ENCODE results near the gene AQP12A. TPM values are rescaled to one million over a fixed set of nuclear protein-coding genes. Genes with fewer than 3 reads are reported as not detected.

The AQP12A gene
- total and polyA plus RNA-seq, 10 of the 15 experiments (the other 5 are each of a cell fraction or from before 2014, with no cell fraction given), result not detected

- H3K27ac ChIP-seq (ENCODE audit: control insufficient read depth, insufficient read depth), result no peak overlapping the region
- TF ChIP-seq YBX1 (IDR thresholded peaks at IDR 0.05) (no peak), NBN (IDR thresholded peaks at IDR 0.05) (no peak), NR2C1 (IDR thresholded peaks at IDR 0.05) (no peak), ZBED1 (IDR thresholded peaks at IDR 0.05; ENCODE audit: borderline replicate concordance) (no peak), BACH1 (IDR thresholded peaks at IDR 0.05; ENCODE audit: borderline replicate concordance) (no peak), ZBTB33 (IDR thresholded peaks at IDR 0.05) (no peak), SP1 (IDR thresholded peaks at IDR 0.05; ENCODE audit: low read depth, low read length) (no peak), ZNF207 (IDR thresholded peaks at IDR 0.05; ENCODE audit: borderline replicate concordance) (no peak)
- DNase-seq (ENCODE audit: low read depth, low spot score), result no peak
- no TSS peak for BruUV-seq (replicated peaks)
- ChIA-PET RAD21 (ENCODE audit: unreplicated experiment) (no interaction called here), CTCF (no interaction called here), POLR2A (no interaction called here), SMC1A (ENCODE audit: uncharacterized antibody, unreplicated experiment) (no interaction called here)
- no peak for FAIRE-seq
- intact Hi-C loops (cut with micrococcal nuclease; ENCODE audit: unreplicated experiment) (no loop called here), in situ Hi-C loops (cut with MboI) (no loop called here)
- WGBS (ENCODE audit: insufficient coverage, insufficient replicate concordance, low lambda C conversion rate, missing lambda C conversion rate), result 58% methylated on average over 29 of the region's 32 CpGs
- no peaks in the 10 kb centered on the region for H3K9me3 ChIP-seq (replicated peaks; ENCODE audit: control insufficient read depth, insufficient read depth, low read length)
- H3K9ac ChIP-seq (ENCODE audit: control insufficient read depth, insufficient read depth, low read length), result no peak overlapping the region
- H3K4me3 ChIP-seq, result no peak overlapping the region
- H3K4me1 ChIP-seq (ENCODE audit: control insufficient read depth, insufficient read depth, low read length), result no peaks in the 10 kb centered on the region
- no peaks in the 10 kb centered on the region for H3K36me3 ChIP-seq (ENCODE audit: control insufficient read depth in 2 of 2, insufficient read depth in 2 of 2, low read length in 1 of 2)
- no peak for ATAC-seq
- H2AFZ ChIP-seq (ENCODE audit: control insufficient read depth, low read depth, low read length), result no peak overlapping the region
- no peaks in the 10 kb centered on the region for H3K27me3 ChIP-seq (replicated peaks in 1 of 2; ENCODE audit: control insufficient read depth in 2 of 2, insufficient read depth in 2 of 2, low read length in 1 of 2)
- H4K20me1 ChIP-seq (ENCODE audit: control insufficient read depth, insufficient read depth), result no peaks in the 10 kb centered on the region
- H3K4me2 ChIP-seq (ENCODE audit: control insufficient read depth, insufficient read depth), result no peak overlapping the region
- H3K79me2 ChIP-seq (ENCODE audit: control insufficient read depth, insufficient read depth, low read length), result no peaks in the 10 kb centered on the region
Measured at GRCh38 chr2:240722796-240723735, 31.4 kb downstream of the AQP12A start.
